GM06990 (cell line): ENCODE results near the gene RAB37.

ENCODE experiments used
- DNase-seq: peaks from one replicate; pipeline ENCODE4 v3.0.0-alpha.2; 2011; ENCODE audit not compliant: insufficient read length; ENCODE audit errors: extremely low read depth
- H3K27me3 ChIP-seq: replicated peaks from 2 replicates; pipeline ENCODE4 v1.6.0; 2011; ENCODE audit warnings: low read length; ENCODE audit not compliant: control insufficient read depth, insufficient read depth
- H3K36me3 ChIP-seq: 2 replicates; pipeline ENCODE4 v1.5.1; 2011; ENCODE audit warnings: low read length; ENCODE audit not compliant: control insufficient read depth, insufficient read depth
- H3K4me3 ChIP-seq: replicated peaks from 2 replicates; pipeline ENCODE4 v1.5.1; 2011; ENCODE audit warnings: low read depth, mild to moderate bottlenecking, control low read depth, low read length
- CTCF ChIP-seq: IDR thresholded peaks from 2 replicates; pipeline ENCODE4 v1.5.1; 2011; ENCODE audit warnings: low read length, control low read depth, mild to moderate bottlenecking, inconsistent platforms; ENCODE audit not compliant: insufficient read depth, poor library complexity, severe bottlenecking

RAB37 gene

GRCh38 chr17:74736513-74737298, at the start of gene RAB37:
Gene RAB37, plus strand, starts transcription at chr17:74737256. Its CDS starts 17 bp downstream, at chr17:74737273.
- Histone ChIP-seq H3K27me3 (no peaks in the 10 kb centered on the region), H3K36me3 (no peaks in the 10 kb centered on the region), H3K4me3 (peak within 1 kb of the TSS; percentile 49)
- peak; percentile 64 for TF ChIP-seq CTCF
- peak; percentile 79 for DNase-seq

GRCh38 chr17:74687886-74688285, 49.2 kb upstream of the RAB37 start:
- DNase-seq: no peak
- Histone ChIP-seq H3K36me3 (no peaks in the 10 kb centered on the region), H3K4me3 (no peak overlapping the region), H3K27me3 (no peaks in the 10 kb centered on the region)
- TF ChIP-seq CTCF: no peak

- H3K4me3 ChIP-seq: no peak overlapping the region
- no peak for DNase-seq
- TF ChIP-seq CTCF: no peak
Measured at GRCh38 chr17:74690409-74690825, 46.6 kb upstream of the RAB37 start.

GRCh38 chr17:74691151-74691550, 45.9 kb upstream of the RAB37 start:
- Histone ChIP-seq H3K27me3 (no peaks in the 10 kb centered on the region), H3K4me3 (no peak overlapping the region), H3K36me3 (no peaks in the 10 kb centered on the region)
- no peak for DNase-seq
- TF ChIP-seq CTCF: no peak

More at GRCh38 chr17:74690409-74690825, 46.6 kb upstream of the RAB37 start:
- H3K27me3 ChIP-seq: no peaks in the 10 kb centered on the region
- no peaks in the 10 kb centered on the region for H3K36me3 ChIP-seq

- no peak for DNase-seq
- Histone ChIP-seq H3K4me3 (no peak overlapping the region), H3K27me3 (no peaks in the 10 kb centered on the region), H3K36me3 (no peaks in the 10 kb centered on the region)
- no peak for TF ChIP-seq CTCF
Measured at GRCh38 chr17:74694081-74694480, 43.0 kb upstream of the RAB37 start.
